Rectal smooth muscle tissue (tissue), 1 donor: ENCODE results near the gene RAD51B.
"Not testable (repeated sequence)": the region's sequence is repeated elsewhere in the genome, so short reads cannot be mapped to it uniquely, and the experiment has no call there.

ENCODE experiments used
- H3K27ac ChIP-seq: one replicate; pipeline ENCODE4 v1.7.0; 2013; ENCODE audit warnings: low read depth, low read length, inconsistent platforms
- H3K27me3 ChIP-seq: one replicate; pipeline ENCODE4 v1.7.0; 2013; ENCODE audit warnings: low read length; ENCODE audit not compliant: control insufficient read depth, insufficient read depth
- H3K36me3 ChIP-seq: one replicate; pipeline ENCODE4 v1.7.0; 2013; ENCODE audit warnings: low read length; ENCODE audit not compliant: control insufficient read depth, insufficient read depth
- H3K4me1 ChIP-seq: one replicate; pipeline ENCODE4 v1.7.0; 2013; ENCODE audit warnings: low read length; ENCODE audit not compliant: control insufficient read depth, insufficient read depth
- H3K4me3 ChIP-seq: one replicate; pipeline ENCODE4 v1.7.0; 2013; ENCODE audit warnings: low read length
- H3K9ac ChIP-seq: one replicate; pipeline ENCODE4 v1.7.0; 2013; ENCODE audit warnings: low read length

RAD51B gene

DNA sequence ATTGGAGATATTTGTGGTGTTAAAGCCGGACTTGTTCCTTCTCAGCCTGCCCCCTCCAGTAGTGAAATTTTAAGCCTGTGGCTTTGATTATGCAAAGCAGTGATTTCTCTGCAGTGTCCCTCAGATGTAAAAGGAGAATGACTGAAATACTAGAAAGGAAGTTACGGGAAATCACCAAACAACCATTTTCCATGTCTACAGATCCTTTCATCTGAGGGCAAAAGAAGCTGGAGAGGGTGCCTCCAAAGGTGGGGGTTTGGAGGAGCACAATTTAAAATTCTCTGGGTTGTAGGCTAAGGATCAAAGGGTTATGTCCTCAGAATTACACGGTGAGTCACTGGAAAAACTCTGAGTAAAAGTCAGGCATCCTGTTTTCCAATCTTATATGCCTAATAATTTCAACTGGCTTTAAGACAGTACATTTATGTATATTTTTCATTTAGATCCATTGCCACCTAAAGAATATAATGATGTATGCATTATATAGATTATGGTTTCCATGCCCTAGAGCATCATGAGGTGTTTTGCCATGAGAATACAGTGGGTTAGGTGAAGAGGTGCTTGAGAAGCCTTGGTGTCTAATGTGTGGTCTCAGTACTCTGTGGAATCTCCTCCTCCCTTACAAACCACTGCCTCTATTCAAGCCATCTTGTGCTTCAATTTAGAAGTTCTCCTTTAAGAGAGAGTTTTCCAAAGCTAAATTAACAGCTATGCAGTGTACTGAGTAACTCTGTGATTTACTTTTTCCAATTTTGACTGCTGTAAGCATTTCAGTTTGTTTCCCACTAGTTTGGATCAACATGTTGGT is 362.1 kb downstream of the RAD51B start:
- peaks cover 13% of the 10 kb centered on the region for H3K4me1 ChIP-seq
- no peak overlapping the region for H3K9ac ChIP-seq
- no peak overlapping the region for H3K4me3 ChIP-seq
- no peaks in the 10 kb centered on the region for H3K27me3 ChIP-seq
- H3K27ac ChIP-seq: no peak overlapping the region
- no peaks in the 10 kb centered on the region for H3K36me3 ChIP-seq

DNA sequence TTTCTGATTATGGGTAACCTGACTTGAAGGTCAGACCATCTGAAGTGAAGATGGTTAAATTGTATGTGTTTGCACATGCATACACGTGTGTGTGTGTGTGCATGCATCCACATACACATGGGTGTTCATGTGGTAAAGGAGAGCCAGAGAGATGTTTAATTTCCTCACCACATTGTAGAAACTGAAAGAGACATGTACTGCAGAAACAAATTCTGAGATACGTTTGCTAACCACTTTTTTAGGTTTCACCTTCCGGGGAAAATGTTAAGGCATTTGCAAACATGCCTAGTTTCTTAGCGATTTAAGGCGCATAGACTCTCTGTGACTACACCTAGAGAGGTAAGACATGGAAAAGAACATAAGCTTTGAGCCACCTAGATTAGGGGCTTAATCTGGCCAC is 362.9 kb downstream of the RAD51B start:
- no peak overlapping the region for H3K27ac ChIP-seq
- no peaks in the 10 kb centered on the region for H3K27me3 ChIP-seq
- no peak overlapping the region for H3K4me3 ChIP-seq
- no peak overlapping the region for H3K9ac ChIP-seq
- H3K4me1 ChIP-seq: peaks cover 6% of the 10 kb centered on the region
- no peaks in the 10 kb centered on the region for H3K36me3 ChIP-seq

- H3K4me1 ChIP-seq, H3K36me3 ChIP-seq, H3K27me3 ChIP-seq, H3K27ac ChIP-seq, H3K4me3 ChIP-seq, H3K9ac ChIP-seq: not testable (repeated sequence)
These were observed 367.1 kb downstream of the RAD51B start for GRCh38 chr14:68186500-68187276.

DNA sequence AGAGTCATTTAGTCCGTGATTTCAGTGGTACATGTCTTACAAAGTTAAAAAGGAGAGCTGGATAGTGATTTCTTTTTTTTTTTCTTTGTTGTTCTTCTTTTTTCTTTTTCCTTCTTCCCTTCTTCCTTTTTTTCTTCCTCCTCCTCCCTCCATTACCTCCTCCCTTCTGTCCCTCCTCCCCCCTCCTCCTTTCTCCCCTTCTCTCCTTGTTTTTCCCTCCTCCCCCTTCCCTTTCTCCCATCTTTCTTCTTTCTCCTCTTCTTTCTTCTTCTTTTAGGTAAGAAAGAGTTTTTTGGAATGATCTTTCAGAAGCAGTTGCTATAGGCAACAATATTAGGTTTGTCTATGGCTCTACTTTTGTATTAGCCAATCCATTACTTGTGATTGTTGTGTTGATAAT is 368.6 kb downstream of the RAD51B start:
- no peak overlapping the region for H3K9ac ChIP-seq
- peaks cover 21% of the 10 kb centered on the region for H3K4me1 ChIP-seq
- H3K36me3 ChIP-seq: no peaks in the 10 kb centered on the region
- H3K4me3 ChIP-seq: no peak overlapping the region
- H3K27me3 ChIP-seq: no peaks in the 10 kb centered on the region
- H3K27ac ChIP-seq: no peak overlapping the region

DNA sequence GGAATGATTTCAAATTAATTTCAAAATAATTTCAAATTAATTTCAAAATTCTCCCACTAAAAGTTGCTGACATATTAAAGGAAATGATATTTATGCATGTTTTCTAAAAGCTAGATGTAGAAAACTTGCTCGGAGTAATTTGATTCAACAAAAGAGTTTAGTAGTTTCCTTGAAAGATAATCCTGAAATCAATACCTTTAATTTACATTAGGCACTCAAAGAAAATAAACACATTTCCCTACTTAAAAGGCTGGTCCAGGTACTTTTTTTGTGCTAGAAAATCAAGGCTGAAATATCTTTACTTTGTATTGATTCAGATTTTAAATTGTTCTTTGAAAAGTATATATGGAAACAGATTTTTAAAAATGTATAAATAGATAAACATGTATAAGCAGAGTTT is 370.5 kb downstream of the RAD51B start:
- no peaks in the 10 kb centered on the region for H3K27me3 ChIP-seq
- no peaks in the 10 kb centered on the region for H3K36me3 ChIP-seq
- no peak overlapping the region for H3K9ac ChIP-seq
- peaks cover 30% of the 10 kb centered on the region for H3K4me1 ChIP-seq
- no peak overlapping the region for H3K4me3 ChIP-seq
- no peak overlapping the region for H3K27ac ChIP-seq

- H3K4me1 ChIP-seq: peaks cover 32% of the 10 kb centered on the region
These were observed 372.2 kb downstream of the RAD51B start for GRCh38 chr14:68191567-68192321.

DNA sequence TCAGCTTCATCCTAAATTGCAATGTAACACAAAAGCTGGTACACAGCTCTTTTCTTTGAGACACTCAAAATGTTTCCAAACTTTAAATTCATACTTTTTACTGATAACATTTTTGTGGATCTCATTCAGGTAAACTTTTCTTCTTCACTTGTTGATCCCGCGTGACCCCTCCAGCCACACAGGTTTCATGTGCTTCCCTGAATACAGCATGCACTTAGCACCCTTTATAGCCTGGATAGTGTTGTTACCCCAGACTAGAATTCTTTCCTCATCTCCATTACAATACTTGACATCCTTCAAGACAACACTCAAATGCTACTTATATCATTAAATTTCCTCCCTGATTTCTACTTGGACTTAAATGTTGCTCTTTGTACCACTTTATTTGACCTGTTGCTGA is 373.4 kb downstream of the RAD51B start:
- Histone ChIP-seq H3K27ac (peak overlapping the region; percentile 70), H3K4me1 (peaks cover 37% of the 10 kb centered on the region), H3K9ac (no peak overlapping the region), H3K27me3 (no peaks in the 10 kb centered on the region), H3K4me3 (no peak overlapping the region), H3K36me3 (no peaks in the 10 kb centered on the region)

More at GRCh38 chr14:68191567-68192321, 372.2 kb downstream of the RAD51B start:
- H3K9ac ChIP-seq: no peak overlapping the region
- no peaks in the 10 kb centered on the region for H3K36me3 ChIP-seq
- no peak overlapping the region for H3K4me3 ChIP-seq
- peak overlapping the region; percentile 70 for H3K27ac ChIP-seq
- no peaks in the 10 kb centered on the region for H3K27me3 ChIP-seq

- H3K9ac ChIP-seq: no peak overlapping the region
- H3K27ac ChIP-seq: peak overlapping the region; percentile 70
These were observed 374.5 kb downstream of the RAD51B start for GRCh38 chr14:68193970-68194681.

DNA sequence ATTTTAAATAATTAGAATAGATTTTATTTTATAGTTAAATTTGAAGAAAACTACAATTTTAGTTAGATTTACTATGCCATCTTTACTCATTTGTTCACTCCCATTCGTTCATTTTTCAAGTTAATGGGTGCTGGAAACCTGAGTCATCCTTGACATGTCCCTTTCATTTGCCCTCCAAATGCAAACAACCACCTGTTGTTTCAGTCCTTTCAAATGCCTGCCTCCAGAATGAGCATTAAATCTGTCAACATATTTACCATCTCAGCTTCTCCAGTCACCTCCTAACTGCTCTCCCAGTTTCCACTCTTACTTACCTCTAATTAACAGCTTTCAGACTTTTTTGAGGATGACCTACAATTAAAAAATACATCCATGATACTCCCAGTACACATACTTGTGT is 375.5 kb downstream of the RAD51B start:
- peak overlapping the region; percentile 66 for H3K27ac ChIP-seq
- no peak overlapping the region for H3K9ac ChIP-seq
- no peaks in the 10 kb centered on the region for H3K27me3 ChIP-seq
- no peak overlapping the region for H3K4me3 ChIP-seq
- no peaks in the 10 kb centered on the region for H3K36me3 ChIP-seq
- peaks cover 51% of the 10 kb centered on the region for H3K4me1 ChIP-seq

More at GRCh38 chr14:68193970-68194681, 374.5 kb downstream of the RAD51B start:
- Histone ChIP-seq H3K4me1 (peaks cover 41% of the 10 kb centered on the region), H3K27me3 (no peaks in the 10 kb centered on the region), H3K36me3 (no peaks in the 10 kb centered on the region), H3K4me3 (no peak overlapping the region)

DNA sequence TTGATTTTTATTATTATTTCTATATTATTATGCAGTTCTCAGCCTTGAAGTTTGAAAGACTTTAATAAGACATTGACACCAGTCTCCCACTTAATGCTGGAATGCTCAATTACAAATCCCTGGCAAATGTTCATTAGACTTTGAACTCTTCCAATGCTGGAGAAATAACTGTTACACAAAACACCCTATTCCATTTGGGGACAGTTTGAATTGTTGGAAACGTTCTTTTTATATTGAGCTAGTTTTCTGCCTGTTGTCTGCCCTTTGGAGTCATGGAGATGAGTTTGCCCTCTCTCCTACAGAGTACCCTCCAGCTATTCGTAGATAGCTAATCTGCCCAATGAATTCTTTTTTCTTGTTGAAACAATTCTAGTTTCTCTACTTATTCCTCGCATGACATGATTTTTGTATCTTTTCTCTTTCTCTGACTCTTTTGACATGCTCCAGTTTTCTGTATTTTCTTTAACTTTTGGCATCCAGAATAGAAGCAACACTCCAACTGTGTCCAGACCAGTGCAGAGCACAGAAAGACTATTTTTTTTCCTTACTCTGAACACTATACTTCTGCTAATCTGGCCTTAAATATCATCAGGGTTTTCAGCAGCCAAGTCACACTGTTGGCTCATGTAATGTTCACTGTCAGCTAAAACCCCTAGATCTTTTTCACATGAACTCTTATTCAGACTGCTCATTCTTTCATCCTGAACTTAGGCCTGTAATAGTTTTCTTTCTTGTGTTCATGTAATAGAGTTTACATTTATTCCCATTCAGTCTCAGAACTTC is 379.3 kb downstream of the RAD51B start:
- no peak overlapping the region for H3K4me3 ChIP-seq
- no peak overlapping the region for H3K9ac ChIP-seq
- H3K4me1 ChIP-seq: peaks cover 25% of the 10 kb centered on the region
- no peaks in the 10 kb centered on the region for H3K27me3 ChIP-seq
- no peaks in the 10 kb centered on the region for H3K36me3 ChIP-seq
- H3K27ac ChIP-seq: peak overlapping the region; percentile 86

DNA sequence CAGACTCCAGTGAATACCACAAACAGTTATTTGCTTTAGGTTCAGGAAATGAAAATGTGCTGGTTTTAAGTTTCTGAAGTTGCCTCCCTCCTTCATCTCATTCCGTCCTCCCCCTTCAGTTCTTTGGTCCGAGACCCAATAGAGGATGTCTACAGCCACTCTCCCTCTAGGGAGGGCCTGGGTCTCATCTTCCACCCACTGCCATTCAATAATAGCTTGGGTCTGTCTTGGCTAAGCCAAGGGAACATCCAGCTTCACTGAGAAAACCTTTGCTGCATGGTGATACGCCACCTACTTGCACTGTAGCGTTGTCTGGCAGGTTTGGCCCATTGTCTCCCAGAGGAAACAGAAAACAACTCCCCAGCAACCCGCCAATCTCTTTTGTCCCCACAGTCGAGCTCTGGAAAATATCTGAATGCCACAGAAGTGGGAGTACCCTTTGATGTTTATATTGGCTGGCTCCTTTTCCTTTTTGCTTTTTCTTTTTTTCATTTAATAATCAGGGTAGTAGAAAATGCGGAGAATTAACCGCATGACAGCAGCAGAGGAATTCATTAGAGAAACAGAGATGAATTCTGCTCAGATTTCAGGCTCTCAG is 380.1 kb downstream of the RAD51B start:
- H3K27me3 ChIP-seq: no peaks in the 10 kb centered on the region
- H3K9ac ChIP-seq: no peak overlapping the region
- H3K4me1 ChIP-seq: peaks cover 24% of the 10 kb centered on the region
- H3K27ac ChIP-seq: peak overlapping the region; percentile 86
- peak overlapping the region; percentile 14 for H3K4me3 ChIP-seq
- H3K36me3 ChIP-seq: no peaks in the 10 kb centered on the region
